ENCODE measurements around the gene PAAF1.

PAAF1 gene

GRCh38 chr11:73972620-73973449 is 96.0 kb downstream of the PAAF1 start:
- no peak for DNase-seq (ENCODE audit: low read depth)

GRCh38 chr11:73974604-73975478 is 98.0 kb downstream of the PAAF1 start:
- no peak for DNase-seq (ENCODE audit: low read depth)

- no peak for DNase-seq (ENCODE audit: low read depth)
Observed at GRCh38 chr11:73975479-73975757, 98.6 kb downstream of the PAAF1 start.

GRCh38 chr11:73976451-73977151 is 99.8 kb downstream of the PAAF1 start:
- no peak for DNase-seq (ENCODE audit: low read depth)

- DNase-seq (ENCODE audit: low read depth): no peak
Observed at GRCh38 chr11:73977856-73978519, 101.2 kb downstream of the PAAF1 start.

GRCh38 chr11:73978576-73979086 is 101.8 kb downstream of the PAAF1 start:
- no peak for DNase-seq (ENCODE audit: low read depth)

GRCh38 chr11:73980001-73980961 is 103.5 kb downstream of the PAAF1 start:
- DNase-seq (ENCODE audit: low read depth): peak; percentile 56

Measured in stimulated activated CD8-positive, alpha-beta memory T cell treated with anti-CD3 and anti-CD28 coated beads, Interleukin-15, amount 100 ng/mL, for 1 hour (primary cell).